Measurements from ENCODE around the gene SH3GL1. TPM values are rescaled to one million over a fixed set of nuclear protein-coding genes. Genes with fewer than 3 reads are reported as not detected.

Gene SH3GL1
- total and polyA plus RNA-seq, 4 experiments from 2014 or later = 19.7 to 45.6 (median 34.1) TPM

DNA sequence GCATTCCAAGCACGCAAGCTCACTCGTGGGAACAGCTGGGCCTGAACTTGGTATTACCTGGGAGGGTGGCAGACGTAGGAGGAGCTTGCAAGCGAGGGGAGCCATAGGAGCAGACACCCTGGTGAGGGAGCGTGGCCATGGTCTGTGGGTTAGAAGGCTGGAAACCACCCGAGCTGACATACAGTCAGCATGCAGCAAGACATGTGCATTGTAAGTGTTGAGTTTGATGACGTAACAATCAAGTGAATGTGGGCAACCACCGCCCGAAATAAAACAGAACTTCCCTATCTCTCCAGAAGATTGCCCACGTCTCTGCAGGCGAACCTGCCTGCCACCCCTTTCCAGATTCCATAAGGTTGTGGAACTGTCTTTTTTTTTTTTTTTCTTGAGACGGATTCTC lies 30.4 kb upstream of the SH3GL1 start:
- Mint-ChIP-seq H3K27me3 (no peaks in the 10 kb centered on the region), H3K4me3 (no peak overlapping the region), H3K27ac (no peak overlapping the region), H3K4me1 (peaks cover 0 to 1% (median 0%) of the 10 kb centered on the region in 4 donors), H3K9me3 (peaks cover 0 to 2% (median 0%) of the 10 kb centered on the region in 8 donors), H3K36me3 (peaks cover 26 to 37% of the 10 kb centered on the region in 2 donors)
- POLR2A ChIA-PET (ENCODE audit: partially characterized antibody) = no interaction called here
- intact Hi-C loops (cut with micrococcal nuclease) = no loop called here
- Histone ChIP-seq H3K27ac (ENCODE audit: low read depth, low read length) (no peak overlapping the region), H3K4me3 (ENCODE audit: low read length in 2 of 2) (no peak overlapping the region), H3K36me3 (ENCODE audit: insufficient read depth, low read length) (peaks cover 9% of the 10 kb centered on the region), H3K27me3 (ENCODE audit: insufficient read depth, low read length) (no peaks in the 10 kb centered on the region), H3K4me1 (ENCODE audit: insufficient read depth, low read length) (no peaks in the 10 kb centered on the region), H3K9me3 (ENCODE audit: control insufficient read depth in 1 of 2, low read length in 2 of 2) (no peaks in the 10 kb centered on the region)
- DNase-seq = no peak
- CTCF ChIA-PET (ENCODE audit: partially characterized antibody) = no interaction called here

- Mint-ChIP-seq H3K27ac (peak overlapping the region in 1 of 7 donors; percentile 23), H3K36me3 (peaks cover 24 to 34% of the 10 kb centered on the region in 2 donors), H3K9me3 (peaks cover 0 to 2% (median 0%) of the 10 kb centered on the region in 8 donors), H3K4me1 (peaks cover 0 to 1% (median 0%) of the 10 kb centered on the region in 4 donors), H3K27me3 (no peaks in the 10 kb centered on the region), H3K4me3 (no peak overlapping the region)
- Histone ChIP-seq H3K36me3 (ENCODE audit: insufficient read depth, low read length) (peaks cover 9% of the 10 kb centered on the region), H3K27ac (ENCODE audit: low read depth, low read length) (no peak overlapping the region), H3K27me3 (ENCODE audit: insufficient read depth, low read length) (no peaks in the 10 kb centered on the region), H3K4me1 (ENCODE audit: insufficient read depth, low read length) (no peaks in the 10 kb centered on the region), H3K9me3 (ENCODE audit: control insufficient read depth in 1 of 2, low read length in 2 of 2) (no peaks in the 10 kb centered on the region), H3K4me3 (ENCODE audit: low read length in 2 of 2) (no peak overlapping the region)
- intact Hi-C loops (cut with micrococcal nuclease) = no loop called here
- DNase-seq = no peak
- ChIA-PET POLR2A (ENCODE audit: partially characterized antibody) (no interaction called here), CTCF (ENCODE audit: partially characterized antibody) (no interaction called here)
These were observed 29.4 kb upstream of the SH3GL1 start for GRCh38 chr19:4429771-4430171.

DNA sequence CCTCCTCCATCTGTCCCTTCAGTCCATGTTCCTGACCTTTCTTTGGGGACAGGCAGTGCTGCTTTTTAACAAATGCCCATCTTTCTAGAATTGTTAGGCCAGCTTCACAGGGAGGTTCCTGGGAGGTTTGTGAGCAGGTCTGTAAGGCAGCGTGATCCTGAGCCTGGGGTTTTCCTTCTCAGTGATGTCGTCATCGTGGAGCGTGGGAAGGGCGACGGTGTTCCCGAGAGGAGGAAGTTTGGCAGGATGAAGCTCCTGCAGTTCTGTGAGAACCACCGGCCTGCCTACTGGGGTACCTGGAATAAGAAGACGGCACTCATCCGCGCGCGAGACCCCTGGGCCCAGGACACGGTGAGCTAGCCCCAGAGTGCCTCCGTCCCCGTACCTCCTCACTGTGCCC lies 28.9 kb upstream of the SH3GL1 start:
- Mint-ChIP-seq H3K4me1 (no peaks in the 10 kb centered on the region), H3K9me3 (peaks cover 0 to 2% (median 0%) of the 10 kb centered on the region in 8 donors), H3K36me3 (peaks cover 19 to 29% of the 10 kb centered on the region in 2 donors), H3K27me3 (no peaks in the 10 kb centered on the region), H3K4me3 (no peak overlapping the region), H3K27ac (peak overlapping the region in 2 of 7 donors; percentile 25 to 56)
- CTCF ChIA-PET (ENCODE audit: partially characterized antibody) = no interaction called here
- Histone ChIP-seq H3K36me3 (ENCODE audit: insufficient read depth, low read length) (peaks cover 9% of the 10 kb centered on the region), H3K27ac (ENCODE audit: low read depth, low read length) (no peak overlapping the region), H3K27me3 (ENCODE audit: insufficient read depth, low read length) (no peaks in the 10 kb centered on the region), H3K4me3 (ENCODE audit: low read length in 2 of 2) (no peak overlapping the region), H3K4me1 (ENCODE audit: insufficient read depth, low read length) (no peaks in the 10 kb centered on the region), H3K9me3 (ENCODE audit: control insufficient read depth in 1 of 2, low read length in 2 of 2) (no peaks in the 10 kb centered on the region)
- POLR2A ChIA-PET (ENCODE audit: partially characterized antibody) = no interaction called here
- DNase-seq = no peak
- intact Hi-C loops (cut with micrococcal nuclease) = no loop called here

DNA sequence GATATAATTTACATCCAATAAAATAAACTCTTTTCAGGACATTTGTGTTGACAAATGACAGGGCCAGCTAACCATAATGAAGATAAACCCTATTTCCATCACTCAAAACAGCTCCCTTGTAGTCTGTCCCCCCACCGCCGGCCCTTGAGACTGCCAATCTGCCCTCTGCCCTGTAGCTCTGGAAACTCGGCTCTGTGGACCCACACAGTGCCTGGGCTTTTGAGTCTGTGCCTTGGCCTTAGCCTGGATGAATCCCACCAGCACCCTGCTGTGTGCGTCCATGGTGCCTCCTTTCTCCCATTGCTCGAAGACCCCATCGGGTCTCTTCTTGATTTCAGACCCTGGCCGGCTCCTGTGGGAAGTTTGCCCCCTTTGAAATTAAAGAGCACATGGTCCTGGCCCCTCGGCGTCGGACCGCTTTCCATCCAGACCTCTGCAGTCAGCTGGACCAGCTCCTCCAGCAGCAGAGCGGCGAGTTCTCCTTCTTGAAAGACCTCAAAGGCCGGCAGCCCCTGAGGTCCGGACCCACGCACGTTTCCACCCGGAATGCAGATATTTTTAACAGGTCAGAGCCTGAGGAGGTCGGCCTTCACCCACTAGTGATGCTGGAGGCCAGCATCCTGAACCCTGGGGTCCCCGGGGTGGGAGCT lies 28.1 kb upstream of the SH3GL1 start:
- CTCF ChIA-PET (ENCODE audit: partially characterized antibody) = no interaction called here
- Mint-ChIP-seq H3K4me3 (no peak overlapping the region), H3K36me3 (peaks cover 19 to 34% of the 10 kb centered on the region in 2 donors)

DNA sequence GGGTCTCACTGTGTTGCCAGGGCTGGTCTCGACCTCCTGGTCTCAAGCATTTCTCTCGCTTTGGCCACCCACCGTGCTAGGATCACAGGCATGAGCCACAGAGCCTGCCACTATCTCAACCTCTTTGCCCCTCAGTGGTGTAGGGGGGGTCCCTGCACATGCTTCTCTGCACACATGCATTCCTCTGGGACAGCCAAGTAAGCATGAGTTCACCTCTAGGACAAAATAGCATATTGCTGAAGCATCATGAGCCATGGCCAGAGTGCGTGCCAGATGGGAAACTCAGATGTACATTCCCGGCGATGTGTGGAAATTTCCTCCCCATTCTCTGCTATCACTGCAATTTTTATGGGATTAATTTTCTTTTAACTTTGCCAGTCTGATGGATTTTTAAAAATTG lies 25.2 kb upstream of the SH3GL1 start:
- Histone ChIP-seq H3K27ac (ENCODE audit: low read depth, low read length) (no peak overlapping the region), H3K27me3 (ENCODE audit: insufficient read depth, low read length) (no peaks in the 10 kb centered on the region), H3K4me3 (ENCODE audit: low read length in 2 of 2) (no peak overlapping the region), H3K4me1 (ENCODE audit: insufficient read depth, low read length) (no peaks in the 10 kb centered on the region), H3K36me3 (ENCODE audit: insufficient read depth, low read length) (peaks cover 7% of the 10 kb centered on the region), H3K9me3 (ENCODE audit: control insufficient read depth in 1 of 2, low read length in 2 of 2) (no peaks in the 10 kb centered on the region)
- POLR2A ChIA-PET (ENCODE audit: partially characterized antibody) = no interaction called here
- peaks cover 0 to 2% (median 0%) of the 10 kb centered on the region in 8 donors for H3K9me3 Mint-ChIP-seq
- CTCF ChIA-PET (ENCODE audit: partially characterized antibody) = no interaction called here
- intact Hi-C loops (cut with micrococcal nuclease) = no loop called here
- H3K4me1 Mint-ChIP-seq = no peaks in the 10 kb centered on the region
- peaks cover 20 to 28% of the 10 kb centered on the region in 2 donors for H3K36me3 Mint-ChIP-seq
- no peak overlapping the region for H3K27ac Mint-ChIP-seq
- DNase-seq = no peak
- no peak overlapping the region for H3K4me3 Mint-ChIP-seq
- no peaks in the 10 kb centered on the region for H3K27me3 Mint-ChIP-seq

More for the DNA sequence above, 28.1 kb upstream of the SH3GL1 start:
- no peak for DNase-seq
- H3K9me3 ChIP-seq (ENCODE audit: control insufficient read depth in 1 of 2, low read length in 2 of 2) = no peaks in the 10 kb centered on the region
- H3K27me3 Mint-ChIP-seq = no peaks in the 10 kb centered on the region
- H3K9me3 Mint-ChIP-seq = peaks cover 0 to 2% (median 0%) of the 10 kb centered on the region in 8 donors
- intact Hi-C loops (cut with micrococcal nuclease) = no loop called here
- H3K36me3 ChIP-seq (ENCODE audit: insufficient read depth, low read length) = peaks cover 9% of the 10 kb centered on the region
- H3K4me1 ChIP-seq (ENCODE audit: insufficient read depth, low read length) = no peaks in the 10 kb centered on the region
- H3K4me1 Mint-ChIP-seq = no peaks in the 10 kb centered on the region
- H3K27ac ChIP-seq (ENCODE audit: low read depth, low read length) = no peak overlapping the region
- peak overlapping the region in 2 of 7 donors; percentile 22 to 43 for H3K27ac Mint-ChIP-seq
- H3K4me3 ChIP-seq (ENCODE audit: low read length in 2 of 2) = no peak overlapping the region
- POLR2A ChIA-PET (ENCODE audit: partially characterized antibody) = no interaction called here
- H3K27me3 ChIP-seq (ENCODE audit: insufficient read depth, low read length) = no peaks in the 10 kb centered on the region

DNA sequence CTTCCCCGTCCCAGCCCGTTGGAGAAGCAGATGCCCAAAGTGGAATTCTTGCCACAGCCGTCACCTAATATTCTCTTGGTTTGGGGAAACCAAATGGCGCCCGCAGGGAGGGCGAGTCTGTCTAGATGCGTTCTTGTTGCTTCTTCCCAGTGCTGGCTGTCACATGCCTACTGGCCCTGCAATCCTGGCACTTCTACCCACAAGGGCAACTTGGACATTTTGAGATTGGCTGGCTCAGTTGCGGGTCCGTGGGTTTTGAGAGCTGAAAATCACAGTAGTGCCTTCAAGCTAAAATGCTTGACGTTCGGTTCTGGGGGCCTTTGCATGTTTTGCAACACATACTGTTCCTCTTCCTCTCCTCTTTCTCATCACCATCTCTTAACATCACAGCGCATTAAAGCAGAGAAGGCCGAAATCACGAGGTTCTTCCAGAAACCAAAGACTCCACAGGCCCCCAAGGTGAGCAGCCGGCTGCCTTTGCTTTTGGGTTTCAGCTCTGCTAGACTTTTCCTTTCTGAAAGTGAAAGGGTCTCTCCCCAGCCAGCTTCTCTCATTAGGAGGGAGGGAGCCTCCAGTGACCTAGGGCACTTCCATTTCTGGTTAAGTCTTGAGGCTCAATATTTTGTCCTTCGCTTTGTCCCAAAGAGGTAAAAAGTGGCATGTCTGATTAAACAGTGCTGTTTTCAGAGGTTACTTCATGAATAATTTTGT lies 23.2 kb upstream of the SH3GL1 start:
- POLR2A ChIA-PET (ENCODE audit: partially characterized antibody) = no interaction called here
- no peak for DNase-seq
- H3K27me3 Mint-ChIP-seq = no peaks in the 10 kb centered on the region
- H3K4me1 ChIP-seq (ENCODE audit: insufficient read depth, low read length) = no peaks in the 10 kb centered on the region
- peaks cover 0 to 2% (median 0%) of the 10 kb centered on the region in 8 donors for H3K9me3 Mint-ChIP-seq
- no peaks in the 10 kb centered on the region for H3K27me3 ChIP-seq (ENCODE audit: insufficient read depth, low read length)
- H3K4me3 ChIP-seq (ENCODE audit: low read length in 2 of 2) = no peak overlapping the region
- no peak overlapping the region for H3K27ac ChIP-seq (ENCODE audit: low read depth, low read length)
- H3K4me1 Mint-ChIP-seq = no peaks in the 10 kb centered on the region
- H3K36me3 ChIP-seq (ENCODE audit: insufficient read depth, low read length) = no peaks in the 10 kb centered on the region
- H3K9me3 ChIP-seq (ENCODE audit: control insufficient read depth in 1 of 2, low read length in 2 of 2) = no peaks in the 10 kb centered on the region
- H3K4me3 Mint-ChIP-seq = no peak overlapping the region
- peaks cover 8 to 17% of the 10 kb centered on the region in 2 donors for H3K36me3 Mint-ChIP-seq
- H3K27ac Mint-ChIP-seq = peak overlapping the region in 1 of 7 donors; percentile 47
- CTCF ChIA-PET (ENCODE audit: partially characterized antibody) = no interaction called here
- intact Hi-C loops (cut with micrococcal nuclease) = no loop called here

DNA sequence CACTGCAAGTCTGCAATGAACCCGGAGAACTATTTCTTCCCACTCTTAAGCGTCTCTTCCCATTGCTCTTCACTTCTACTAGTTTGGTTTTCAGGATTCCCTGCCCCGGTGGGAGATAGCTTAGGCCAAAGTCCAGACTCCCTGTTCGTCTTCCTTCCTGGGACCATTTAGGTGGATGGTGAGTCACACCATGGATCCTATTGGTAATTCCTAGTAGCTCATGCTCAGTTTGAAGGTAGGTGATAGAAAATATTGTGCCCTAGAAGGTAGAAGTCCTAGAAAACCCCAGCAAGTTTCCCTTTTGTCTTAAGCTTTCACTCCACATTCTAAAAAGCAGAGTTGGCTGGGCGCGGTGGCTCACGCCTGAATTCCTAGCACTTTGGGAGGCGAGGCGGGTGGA lies 15.9 kb upstream of the SH3GL1 start:
- intact Hi-C loops (cut with micrococcal nuclease) = no loop called here
- Mint-ChIP-seq H3K36me3 (peaks cover 10 to 17% of the 10 kb centered on the region in 2 donors), H3K27me3 (no peaks in the 10 kb centered on the region), H3K27ac (no peak overlapping the region), H3K4me3 (no peak overlapping the region), H3K9me3 (no peaks in the 10 kb centered on the region), H3K4me1 (peaks cover 0 to 2% (median 0%) of the 10 kb centered on the region in 4 donors)
- Histone ChIP-seq H3K27me3 (ENCODE audit: insufficient read depth, low read length) (no peaks in the 10 kb centered on the region), H3K36me3 (ENCODE audit: insufficient read depth, low read length) (no peaks in the 10 kb centered on the region), H3K4me1 (ENCODE audit: insufficient read depth, low read length) (no peaks in the 10 kb centered on the region), H3K4me3 (ENCODE audit: low read length in 2 of 2) (no peak overlapping the region), H3K9me3 (ENCODE audit: control insufficient read depth in 1 of 2, low read length in 2 of 2) (no peaks in the 10 kb centered on the region), H3K27ac (ENCODE audit: low read depth, low read length) (no peak overlapping the region)
- DNase-seq = no peak
- ChIA-PET CTCF (ENCODE audit: partially characterized antibody) (interaction anchor here (0.8 to 1.1 kb wide), 2 partner anchors 10 to 14 kb away, joined by 3 read pairs; no protein-coding TSS in a partner anchor), POLR2A (ENCODE audit: partially characterized antibody) (interaction anchor here (1.1 kb wide), 1 partner anchor 16 kb away, joined by 3 read pairs; the partner anchor contains the start of gene SH3GL1)
